ENCODE data around the gene HNRNPA3.

HNRNPA3 gene

DNA sequence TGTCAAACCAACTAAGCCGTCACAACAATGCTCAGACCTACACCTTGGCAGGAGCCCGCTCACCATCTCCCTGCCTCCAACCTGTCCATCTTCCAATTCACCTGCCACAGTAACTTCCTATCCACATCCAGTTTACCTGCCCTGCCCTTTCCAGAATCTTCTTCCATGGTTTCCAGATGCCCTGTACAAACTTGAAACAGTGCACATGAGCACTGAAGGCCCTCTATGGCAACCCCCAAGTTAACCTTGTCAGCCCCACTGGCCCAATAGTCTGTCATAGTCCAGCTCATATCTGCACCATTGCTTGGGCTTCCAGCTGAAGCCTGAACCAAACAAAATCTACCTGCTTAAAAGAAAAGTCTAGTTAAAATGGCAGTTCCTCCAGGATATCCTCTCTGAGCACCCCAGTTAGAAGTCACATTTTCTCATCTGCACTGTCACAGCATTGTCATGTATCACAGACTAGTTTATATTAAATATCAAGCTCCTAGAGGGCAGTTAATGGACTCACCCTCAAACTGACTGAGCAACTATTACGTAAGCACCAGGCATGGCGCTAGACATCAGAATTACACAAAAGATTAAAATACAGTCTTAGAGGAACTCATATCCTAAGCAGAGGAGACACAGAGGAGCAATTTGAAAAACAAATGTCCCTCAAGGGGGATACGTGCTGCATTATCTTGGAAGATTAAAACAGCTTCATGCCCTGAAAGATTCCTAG lies 40.4 kb downstream of the HNRNPA3 start:
- peaks cover 86% of the 10 kb centered on the region for H3K4me1 Mint-ChIP-seq (ENCODE audit: low read depth)
- H3K4me3 Mint-ChIP-seq = peak overlapping the region; percentile 51
- H3K9me3 Mint-ChIP-seq (ENCODE audit: low read depth) = no peaks in the 10 kb centered on the region
- peak overlapping the region; percentile 89 for H3K27ac Mint-ChIP-seq
- no peaks in the 10 kb centered on the region for H3K27me3 Mint-ChIP-seq
- peaks cover 14% of the 10 kb centered on the region for H3K36me3 Mint-ChIP-seq

- no peaks in the 10 kb centered on the region for H3K27me3 Mint-ChIP-seq
- H3K4me1 Mint-ChIP-seq (ENCODE audit: low read depth) = peaks cover 88% of the 10 kb centered on the region
- H3K4me3 Mint-ChIP-seq = peak overlapping the region; percentile 9
- H3K9me3 Mint-ChIP-seq (ENCODE audit: low read depth) = no peaks in the 10 kb centered on the region
- no peak overlapping the region for H3K27ac Mint-ChIP-seq
- H3K36me3 Mint-ChIP-seq = peaks cover 18% of the 10 kb centered on the region
Observed at GRCh38 chr2:177253704-177254103, 41.1 kb downstream of the HNRNPA3 start.

DNA sequence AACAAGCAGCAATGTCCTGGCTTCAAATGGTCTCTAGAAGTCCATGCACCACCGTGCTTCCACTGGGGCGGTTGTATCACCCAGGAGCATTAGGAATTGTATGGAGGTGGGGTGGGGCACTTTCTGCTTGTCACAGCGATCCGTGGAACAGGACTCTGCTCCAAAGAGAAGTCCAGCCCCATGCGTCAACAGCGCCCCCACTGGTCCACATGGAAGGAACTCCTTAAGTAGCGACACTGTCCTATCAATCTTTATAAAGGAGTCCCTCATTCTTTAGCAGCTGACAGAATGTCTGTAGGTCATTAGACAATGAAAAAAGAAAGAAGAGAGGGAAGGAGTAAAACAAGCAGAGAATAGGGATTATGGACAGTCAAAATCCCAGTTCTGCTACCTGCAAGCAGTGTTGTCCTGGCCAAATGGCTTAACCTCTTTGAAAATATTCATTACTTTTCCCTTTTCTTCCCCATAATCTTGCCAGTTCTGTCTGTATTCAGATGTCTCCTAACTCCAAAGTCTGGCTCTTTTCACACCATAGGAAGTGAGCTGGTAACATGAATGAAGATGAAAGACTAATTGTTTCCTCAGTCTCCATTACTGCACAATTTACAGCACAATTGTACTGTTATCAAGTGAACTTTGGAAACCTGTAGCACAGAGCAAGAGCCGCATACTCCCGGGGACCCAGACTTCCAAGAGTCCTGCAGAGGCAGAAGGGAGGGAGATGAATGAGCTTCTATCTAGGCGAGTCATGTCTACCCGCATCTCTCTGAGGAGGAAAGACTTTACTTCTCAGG lies 42.0 kb downstream of the HNRNPA3 start:
- Mint-ChIP-seq H3K4me3 (peak overlapping the region; percentile 50), H3K27ac (peak overlapping the region; percentile 77), H3K4me1 (ENCODE audit: low read depth) (peaks cover 93% of the 10 kb centered on the region), H3K9me3 (ENCODE audit: low read depth) (no peaks in the 10 kb centered on the region), H3K36me3 (peaks cover 18% of the 10 kb centered on the region), H3K27me3 (no peaks in the 10 kb centered on the region)

- H3K4me1 Mint-ChIP-seq (ENCODE audit: low read depth) = peaks cover 92% of the 10 kb centered on the region
- no peaks in the 10 kb centered on the region for H3K27me3 Mint-ChIP-seq
- H3K27ac Mint-ChIP-seq = no peak overlapping the region
- peaks cover 16% of the 10 kb centered on the region for H3K36me3 Mint-ChIP-seq
- H3K4me3 Mint-ChIP-seq = peak overlapping the region; percentile 5
- H3K9me3 Mint-ChIP-seq (ENCODE audit: low read depth) = no peaks in the 10 kb centered on the region
Observed at GRCh38 chr2:177255227-177255601, 42.6 kb downstream of the HNRNPA3 start.

DNA sequence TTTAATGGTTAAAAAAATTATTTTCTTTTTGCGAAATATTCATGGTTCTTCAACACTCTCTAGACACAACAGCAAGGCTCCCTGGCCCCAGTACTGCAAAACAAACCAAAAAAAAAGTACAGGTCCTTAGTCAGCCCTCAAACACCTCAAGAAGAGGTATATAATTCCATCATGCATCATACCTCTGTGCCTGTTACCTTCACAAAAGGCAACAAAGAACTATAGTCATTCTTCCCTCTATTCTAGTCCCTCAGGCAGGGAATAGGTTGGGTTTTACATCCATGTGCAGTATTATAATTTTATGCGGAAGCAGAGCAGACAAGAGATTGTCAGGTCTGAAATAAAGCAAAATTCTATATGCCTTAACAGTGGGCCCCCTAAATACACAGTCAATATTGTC lies 43.4 kb downstream of the HNRNPA3 start:
- no peaks in the 10 kb centered on the region for H3K9me3 Mint-ChIP-seq (ENCODE audit: low read depth)
- H3K36me3 Mint-ChIP-seq = peaks cover 16% of the 10 kb centered on the region
- peaks cover 88% of the 10 kb centered on the region for H3K4me1 Mint-ChIP-seq (ENCODE audit: low read depth)
- H3K4me3 Mint-ChIP-seq = peak overlapping the region; percentile 59
- peak overlapping the region; percentile 62 for H3K27ac Mint-ChIP-seq
- no peaks in the 10 kb centered on the region for H3K27me3 Mint-ChIP-seq

GRCh38 chr2:177256695-177257094 lies 44.1 kb downstream of the HNRNPA3 start:
- Mint-ChIP-seq H3K27me3 (no peaks in the 10 kb centered on the region), H3K36me3 (peaks cover 14% of the 10 kb centered on the region), H3K9me3 (ENCODE audit: low read depth) (no peaks in the 10 kb centered on the region), H3K4me3 (peak overlapping the region; percentile 59), H3K27ac (peak overlapping the region; percentile 72), H3K4me1 (ENCODE audit: low read depth) (peaks cover 90% of the 10 kb centered on the region)

DNA sequence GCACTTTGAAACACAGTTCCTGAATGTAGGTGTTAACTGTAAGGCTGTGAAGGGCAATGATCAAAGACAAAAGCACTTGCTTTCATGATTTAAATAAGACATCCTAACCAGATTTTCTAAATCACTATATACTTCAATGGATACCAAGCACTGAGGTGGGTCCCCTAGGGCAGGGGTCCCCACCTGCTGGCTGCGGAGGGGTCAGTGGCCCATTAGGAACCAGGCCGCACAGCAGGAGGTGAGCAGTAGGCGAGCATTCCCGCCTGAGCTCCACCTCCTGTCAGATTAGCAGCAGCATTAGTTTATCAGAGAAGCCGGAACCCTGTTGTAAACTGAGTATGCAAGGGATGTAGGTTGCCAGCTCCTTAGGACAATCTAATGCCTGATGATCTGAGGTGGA lies 44.9 kb downstream of the HNRNPA3 start:
- Mint-ChIP-seq H3K27ac (peak overlapping the region; percentile 72), H3K9me3 (ENCODE audit: low read depth) (no peaks in the 10 kb centered on the region), H3K4me1 (ENCODE audit: low read depth) (peaks cover 90% of the 10 kb centered on the region), H3K27me3 (no peaks in the 10 kb centered on the region), H3K36me3 (peaks cover 18% of the 10 kb centered on the region), H3K4me3 (peak overlapping the region; percentile 59)

GRCh38 chr2:177258059-177258458 lies 45.5 kb downstream of the HNRNPA3 start:
- Mint-ChIP-seq H3K27me3 (no peaks in the 10 kb centered on the region), H3K4me3 (peak overlapping the region; percentile 54), H3K27ac (peak overlapping the region; percentile 66), H3K36me3 (peaks cover 15% of the 10 kb centered on the region), H3K9me3 (ENCODE audit: low read depth) (no peaks in the 10 kb centered on the region), H3K4me1 (ENCODE audit: low read depth) (peaks cover 84% of the 10 kb centered on the region)

DNA sequence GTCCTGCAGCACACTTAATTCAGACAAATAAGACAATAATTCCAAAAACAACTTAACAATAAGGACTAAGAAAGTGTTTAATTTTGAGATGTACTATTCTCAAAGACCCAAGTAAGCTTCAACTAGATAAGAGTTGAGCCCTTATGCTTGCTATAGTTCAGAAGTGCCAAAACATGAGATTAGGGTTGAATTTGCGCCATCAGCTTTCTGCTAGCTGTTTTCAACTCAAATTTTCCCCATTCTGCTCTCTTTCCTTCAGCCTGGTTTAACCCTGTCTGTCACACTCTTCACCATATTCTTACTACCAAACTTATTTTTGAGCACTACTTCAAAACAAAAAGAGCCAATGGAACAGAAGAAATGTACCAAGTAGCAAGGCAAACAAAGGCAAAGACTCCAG lies 47.8 kb downstream of the HNRNPA3 start:
- Mint-ChIP-seq H3K36me3 (peaks cover 11% of the 10 kb centered on the region), H3K4me1 (ENCODE audit: low read depth) (peaks cover 65% of the 10 kb centered on the region), H3K9me3 (ENCODE audit: low read depth) (no peaks in the 10 kb centered on the region), H3K27me3 (no peaks in the 10 kb centered on the region), H3K4me3 (peak overlapping the region; percentile 96), H3K27ac (peak overlapping the region; percentile 76)

GRCh38 chr2:177261116-177262060 lies 48.8 kb downstream of the HNRNPA3 start:
- peak overlapping the region; percentile 99 for H3K27ac Mint-ChIP-seq
- H3K36me3 Mint-ChIP-seq = peaks cover 11% of the 10 kb centered on the region
- no peaks in the 10 kb centered on the region for H3K9me3 Mint-ChIP-seq (ENCODE audit: low read depth)
- no peaks in the 10 kb centered on the region for H3K27me3 Mint-ChIP-seq
- peaks cover 67% of the 10 kb centered on the region for H3K4me1 Mint-ChIP-seq (ENCODE audit: low read depth)
- peak overlapping the region; percentile 96 for H3K4me3 Mint-ChIP-seq

- H3K9me3 Mint-ChIP-seq (ENCODE audit: low read depth) = no peaks in the 10 kb centered on the region
- peaks cover 67% of the 10 kb centered on the region for H3K4me1 Mint-ChIP-seq (ENCODE audit: low read depth)
- H3K36me3 Mint-ChIP-seq = peaks cover 11% of the 10 kb centered on the region
- no peaks in the 10 kb centered on the region for H3K27me3 Mint-ChIP-seq
- H3K27ac Mint-ChIP-seq = peak overlapping the region; percentile 99
- H3K4me3 Mint-ChIP-seq = peak overlapping the region; percentile 96
Observed at GRCh38 chr2:177262092-177262491, 49.5 kb downstream of the HNRNPA3 start.

GRCh38 chr2:177262958-177263450 lies 50.4 kb downstream of the HNRNPA3 start:
- Mint-ChIP-seq H3K36me3 (peaks cover 10% of the 10 kb centered on the region), H3K27ac (peak overlapping the region; percentile 99), H3K27me3 (no peaks in the 10 kb centered on the region), H3K9me3 (ENCODE audit: low read depth) (no peaks in the 10 kb centered on the region), H3K4me1 (ENCODE audit: low read depth) (peaks cover 65% of the 10 kb centered on the region), H3K4me3 (peak overlapping the region; percentile 96)

DNA sequence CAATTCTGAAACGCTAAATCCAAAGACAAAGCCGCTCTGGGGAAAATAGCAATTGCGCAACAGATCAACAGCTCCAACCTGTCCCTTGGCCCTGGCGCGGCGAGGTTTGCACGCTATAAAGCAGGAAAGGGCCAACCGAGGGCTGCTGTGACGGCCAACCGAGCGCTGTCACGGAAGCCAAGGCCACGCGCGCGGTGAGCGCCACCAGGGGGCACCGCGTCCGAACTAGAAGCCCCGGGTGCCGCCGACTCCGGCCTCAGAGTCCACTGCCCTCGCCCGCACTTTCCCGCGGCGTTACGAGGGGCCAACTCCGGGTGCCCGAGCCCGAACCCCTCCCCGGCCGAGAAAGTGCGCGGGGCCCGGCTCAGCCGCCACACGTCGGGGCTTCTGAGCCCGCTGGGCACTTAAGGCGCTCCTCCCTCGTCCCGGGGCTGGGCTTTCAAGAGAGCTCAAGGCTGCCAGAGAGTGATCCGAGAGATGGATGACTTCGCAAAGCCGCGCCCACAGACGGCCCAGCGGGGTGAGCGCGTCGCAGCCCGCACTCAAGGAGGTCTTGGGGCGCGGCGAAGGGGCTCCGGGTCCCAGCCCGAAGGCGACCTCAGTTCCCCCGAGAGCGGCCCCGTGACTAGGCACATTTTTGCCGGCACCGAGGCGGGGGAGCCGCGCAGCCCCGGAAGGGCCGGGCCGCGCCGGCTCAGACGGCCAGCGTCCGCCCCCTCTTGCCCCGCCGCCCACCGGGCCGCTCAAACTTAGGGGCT lies 51.0 kb downstream of the HNRNPA3 start:
- Mint-ChIP-seq H3K36me3 (peaks cover 6% of the 10 kb centered on the region), H3K4me1 (ENCODE audit: low read depth) (peaks cover 58% of the 10 kb centered on the region), H3K4me3 (peak overlapping the region; percentile 96), H3K9me3 (ENCODE audit: low read depth) (no peaks in the 10 kb centered on the region), H3K27ac (peak overlapping the region; percentile 99), H3K27me3 (no peaks in the 10 kb centered on the region)

DNA sequence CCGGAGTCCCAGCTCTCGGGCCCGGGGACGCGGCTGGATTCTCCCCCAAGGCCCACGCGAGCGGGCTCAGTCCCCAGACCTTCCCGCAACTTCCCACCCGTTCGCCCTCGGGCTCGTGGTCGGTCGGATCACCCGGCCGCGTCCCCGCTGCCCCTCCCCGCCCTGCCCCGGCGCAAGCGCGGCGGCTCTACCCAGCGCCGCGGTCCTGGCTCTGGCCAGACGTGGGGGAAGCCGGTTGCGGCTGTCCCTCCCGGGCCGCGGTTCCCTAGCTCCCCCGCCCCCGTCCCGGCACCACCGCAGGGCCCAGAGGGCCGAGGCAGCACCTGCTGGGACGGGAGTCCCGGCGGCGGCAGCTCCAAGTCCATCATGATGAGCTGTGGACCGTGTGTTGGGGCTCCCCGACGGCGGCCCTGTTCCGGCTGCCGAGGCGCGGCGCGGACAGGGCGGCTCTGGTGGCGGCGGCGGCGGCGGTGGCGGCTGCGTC lies 51.7 kb downstream of the HNRNPA3 start:
- no peaks in the 10 kb centered on the region for H3K9me3 Mint-ChIP-seq (ENCODE audit: low read depth)
- H3K36me3 Mint-ChIP-seq = peaks cover 6% of the 10 kb centered on the region
- no peaks in the 10 kb centered on the region for H3K27me3 Mint-ChIP-seq
- H3K27ac Mint-ChIP-seq = no peak overlapping the region
- H3K4me3 Mint-ChIP-seq = peak overlapping the region; percentile 32
- H3K4me1 Mint-ChIP-seq (ENCODE audit: low read depth) = peaks cover 52% of the 10 kb centered on the region
